GM21447 (cell line): Measurements from ENCODE around the gene CARMIL3.

Experiments used
- ATAC-seq: cut with Tn5 transposase; IDR thresholded peaks from one replicate; pipeline ENCODE4 v1.9.1; 2021; ENCODE audit not compliant: unreplicated experiment

CARMIL3 gene

GRCh38 chr14:24060984-24061913 lies 9.4 kb downstream of the CARMIL3 start:
- no peak for ATAC-seq

DNA sequence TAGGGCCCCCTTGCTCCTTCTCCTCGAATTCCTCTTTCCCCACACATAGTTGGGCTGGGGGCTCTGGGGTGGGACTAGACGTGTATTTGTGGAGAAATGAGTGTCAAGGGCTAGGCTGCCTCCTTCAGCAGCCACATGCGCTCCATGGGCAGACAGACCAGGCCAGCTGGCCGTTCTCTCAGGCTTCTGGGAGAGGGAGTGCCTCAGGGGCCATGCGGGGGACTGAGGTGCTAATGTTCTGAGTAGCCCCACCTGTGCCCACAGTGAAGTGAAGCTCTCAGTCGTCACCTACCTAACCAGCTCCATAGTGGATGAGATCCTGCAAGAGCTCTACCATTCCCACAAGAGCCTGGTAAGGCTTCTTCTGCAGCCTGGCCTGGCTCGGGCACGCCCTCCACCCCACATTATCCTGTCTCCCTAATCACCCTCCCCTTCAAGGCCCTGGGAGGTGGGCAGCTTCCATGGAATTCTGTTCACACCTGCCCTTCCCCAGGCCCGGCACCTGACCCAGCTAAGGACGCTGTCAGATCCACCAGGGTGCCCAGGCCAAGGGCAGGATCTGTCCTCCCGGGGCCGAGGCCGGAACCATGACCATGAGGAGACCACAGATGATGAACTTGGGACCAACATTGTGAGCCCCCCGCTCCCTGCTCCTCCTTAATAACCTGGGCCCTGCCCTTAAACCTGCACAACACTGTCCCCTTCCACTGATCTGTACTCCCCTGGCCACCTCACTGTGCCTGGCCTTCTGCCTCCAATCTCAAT lies 10.6 kb downstream of the CARMIL3 start:
- no peak for ATAC-seq

DNA sequence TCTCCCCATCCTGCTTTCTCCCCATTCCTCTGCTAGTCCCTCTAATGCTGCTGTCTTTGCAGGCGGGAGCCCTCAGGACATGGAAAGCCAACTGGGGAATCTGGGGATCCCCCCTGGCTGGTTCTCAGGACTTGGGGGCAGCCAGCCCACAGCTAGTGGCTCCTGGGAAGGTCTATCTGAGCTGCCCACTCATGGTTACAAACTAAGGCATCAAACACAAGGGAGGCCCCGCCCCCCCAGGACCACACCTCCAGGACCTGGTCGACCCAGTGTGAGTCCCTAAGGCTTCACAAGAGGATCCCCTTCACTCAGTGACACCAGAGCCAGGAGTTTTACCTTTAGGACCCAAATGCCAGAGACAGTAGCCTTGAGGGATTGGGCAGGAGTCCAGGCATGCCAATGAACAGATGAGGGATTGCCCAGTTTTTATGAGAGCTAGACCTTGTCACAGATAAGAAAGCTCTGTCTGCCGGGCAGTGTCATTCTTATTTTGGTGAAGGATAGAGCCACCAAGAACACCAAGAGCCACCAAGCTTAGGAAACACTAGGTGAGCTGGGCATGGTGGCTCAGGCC lies 11.5 kb downstream of the CARMIL3 start:
- ATAC-seq: no peak

GRCh38 chr14:24064091-24064795 lies 12.4 kb downstream of the CARMIL3 start:
- no peak for ATAC-seq

DNA sequence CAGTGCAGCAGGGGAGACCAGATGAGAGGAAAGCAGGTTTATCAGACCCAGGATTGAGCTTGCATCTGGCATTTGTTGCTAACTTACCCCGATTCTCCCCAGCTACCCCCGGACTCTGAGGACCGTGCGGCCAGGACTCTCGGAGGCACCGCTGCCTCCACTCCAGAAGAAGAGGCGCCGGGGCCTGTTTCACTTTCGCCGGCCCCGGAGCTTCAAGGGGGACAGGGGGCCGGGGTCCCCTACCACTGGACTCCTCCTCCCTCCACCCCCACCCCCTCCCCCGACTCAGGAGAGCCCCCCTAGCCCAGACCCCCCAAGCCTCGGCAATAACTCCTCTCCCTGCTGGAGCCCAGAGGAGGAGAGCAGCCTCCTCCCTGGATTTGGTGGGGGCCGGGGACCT lies 13.0 kb downstream of the CARMIL3 start:
- no peak for ATAC-seq

DNA sequence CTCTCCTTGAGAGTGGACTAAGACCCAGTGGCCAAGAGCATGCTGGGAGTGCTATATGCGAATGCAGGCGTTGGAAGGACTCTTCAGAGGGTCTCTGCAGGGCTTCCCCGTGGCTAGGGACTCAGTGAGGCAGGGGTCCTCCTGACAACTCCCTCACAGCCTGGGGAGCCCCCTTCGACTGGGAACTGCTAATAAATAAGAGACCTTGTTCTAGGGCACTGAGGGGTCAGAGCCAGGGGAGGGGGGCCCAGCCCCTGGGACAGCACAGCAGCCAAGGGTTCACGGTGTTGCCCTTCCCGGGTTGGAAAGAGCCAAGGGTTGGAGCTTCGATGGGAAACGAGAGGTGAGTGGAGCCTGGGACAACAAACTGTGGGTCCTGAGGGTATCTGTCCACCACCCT lies 13.6 kb downstream of the CARMIL3 start:
- no peak for ATAC-seq

- no peak for ATAC-seq
Measured at GRCh38 chr14:24066496-24067132, 14.8 kb downstream of the CARMIL3 start.

GRCh38 chr14:24067133-24068082 lies 15.6 kb downstream of the CARMIL3 start:
- ATAC-seq: no peak

- ATAC-seq: no peak
Measured at GRCh38 chr14:24068711-24069410, 17.1 kb downstream of the CARMIL3 start.

DNA sequence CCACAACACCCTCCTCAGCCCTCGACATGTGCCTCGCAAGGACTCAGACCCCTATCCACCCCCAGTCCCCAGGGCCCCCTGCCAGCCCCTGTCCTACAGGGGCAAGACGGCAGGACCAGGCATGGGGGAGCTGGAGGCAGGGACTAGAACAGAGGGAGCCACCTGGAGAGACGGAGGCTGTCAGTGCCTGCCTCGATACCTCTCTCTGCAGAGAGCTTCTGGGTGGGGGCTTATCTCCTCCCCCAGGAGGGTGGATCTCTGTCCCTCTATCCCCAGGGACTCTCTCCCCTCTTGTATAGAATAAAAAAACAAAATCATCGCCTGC lies 17.6 kb downstream of the CARMIL3 start:
- ATAC-seq: no peak

GRCh38 chr14:24070285-24071143 lies 18.7 kb downstream of the CARMIL3 start:
- ATAC-seq: no peak

- ATAC-seq: no peak
Measured at GRCh38 chr14:24071144-24071697, 19.4 kb downstream of the CARMIL3 start, which contains the start of gene CPNE6. Gene CPNE6, plus strand, starts transcription at chr14:24071562. Its CDS starts 1,375 bp downstream, at chr14:24072937.

- ATAC-seq: no peak
Measured at GRCh38 chr14:24071836-24072430, 20.1 kb downstream of the CARMIL3 start.

GRCh38 chr14:24072436-24072835 lies 20.6 kb downstream of the CARMIL3 start:
- ATAC-seq: no peak

- ATAC-seq: no peak
Measured at GRCh38 chr14:24072881-24073877, 21.4 kb downstream of the CARMIL3 start.
